SKM-1 treated with dmso at 0.1 percent for 144 hours (cell line): ENCODE measurements around the gene TBXAS1.

Source experiments
- DNase-seq: peaks from one replicate; lab custom pipeline; 2025; ENCODE audit not compliant: unreplicated experiment; lab: John Stamatoyannopoulos, UW

The TBXAS1 gene

GRCh38 chr7:139854124-139854511 lies 25.1 kb downstream of the TBXAS1 start:
- peak; percentile 76 for DNase-seq

GRCh38 chr7:139854803-139855497 lies 25.9 kb downstream of the TBXAS1 start:
- no peak for DNase-seq

- peak; percentile 96 for DNase-seq
Measured at GRCh38 chr7:139855498-139856270, 26.6 kb downstream of the TBXAS1 start.

GRCh38 chr7:139857791-139858190 lies 28.7 kb downstream of the TBXAS1 start:
- no peak for DNase-seq

- DNase-seq = peak; percentile 91
Measured at GRCh38 chr7:139860090-139860775, 31.2 kb downstream of the TBXAS1 start.

GRCh38 chr7:139861803-139862202 lies 32.7 kb downstream of the TBXAS1 start:
- peak; percentile 47 for DNase-seq

GRCh38 chr7:139866047-139866837 lies 37.2 kb downstream of the TBXAS1 start:
- DNase-seq = no peak

- no peak for DNase-seq
Measured at GRCh38 chr7:139867847-139868246, 38.8 kb downstream of the TBXAS1 start.

- no peak for DNase-seq
Measured at GRCh38 chr7:139869886-139870285, 40.8 kb downstream of the TBXAS1 start.

- DNase-seq = no peak
Measured at GRCh38 chr7:139870380-139870779, 41.3 kb downstream of the TBXAS1 start.

GRCh38 chr7:139871331-139871730 lies 42.3 kb downstream of the TBXAS1 start:
- DNase-seq = no peak

GRCh38 chr7:139871820-139872219 lies 42.8 kb downstream of the TBXAS1 start:
- no peak for DNase-seq

GRCh38 chr7:139873593-139874301 lies 44.7 kb downstream of the TBXAS1 start:
- DNase-seq = no peak

- DNase-seq = no peak
Measured at GRCh38 chr7:139874302-139874629, 45.2 kb downstream of the TBXAS1 start.

GRCh38 chr7:139875821-139876241 lies 46.8 kb downstream of the TBXAS1 start:
- DNase-seq = no peak

GRCh38 chr7:139876622-139877283 lies 47.7 kb downstream of the TBXAS1 start:
- DNase-seq = no peak

GRCh38 chr7:139883814-139884213 lies 54.8 kb downstream of the TBXAS1 start:
- no peak for DNase-seq

GRCh38 chr7:139884441-139884840 lies 55.4 kb downstream of the TBXAS1 start:
- no peak for DNase-seq

- DNase-seq = no peak
Measured at GRCh38 chr7:139885511-139885910, 56.4 kb downstream of the TBXAS1 start.

- peak; percentile 96 for DNase-seq
Measured at GRCh38 chr7:139886206-139886605, 57.1 kb downstream of the TBXAS1 start.
